ENCODE data around the gene PNPLA6. TPM values are rescaled to one million over a fixed set of nuclear protein-coding genes. Genes with fewer than 3 reads are reported as not detected.

PNPLA6 gene
- total and polyA plus RNA-seq, 9 of the 15 experiments (the other 6 are each of a cell fraction or from before 2014, with no cell fraction given), result 0.07 to 30.2 (median 8.3) TPM

GRCh38 chr19:7562646-7563393 lies 27.3 kb downstream of the PNPLA6 start (continued):
- TF ChIP-seq, protein P1, sequence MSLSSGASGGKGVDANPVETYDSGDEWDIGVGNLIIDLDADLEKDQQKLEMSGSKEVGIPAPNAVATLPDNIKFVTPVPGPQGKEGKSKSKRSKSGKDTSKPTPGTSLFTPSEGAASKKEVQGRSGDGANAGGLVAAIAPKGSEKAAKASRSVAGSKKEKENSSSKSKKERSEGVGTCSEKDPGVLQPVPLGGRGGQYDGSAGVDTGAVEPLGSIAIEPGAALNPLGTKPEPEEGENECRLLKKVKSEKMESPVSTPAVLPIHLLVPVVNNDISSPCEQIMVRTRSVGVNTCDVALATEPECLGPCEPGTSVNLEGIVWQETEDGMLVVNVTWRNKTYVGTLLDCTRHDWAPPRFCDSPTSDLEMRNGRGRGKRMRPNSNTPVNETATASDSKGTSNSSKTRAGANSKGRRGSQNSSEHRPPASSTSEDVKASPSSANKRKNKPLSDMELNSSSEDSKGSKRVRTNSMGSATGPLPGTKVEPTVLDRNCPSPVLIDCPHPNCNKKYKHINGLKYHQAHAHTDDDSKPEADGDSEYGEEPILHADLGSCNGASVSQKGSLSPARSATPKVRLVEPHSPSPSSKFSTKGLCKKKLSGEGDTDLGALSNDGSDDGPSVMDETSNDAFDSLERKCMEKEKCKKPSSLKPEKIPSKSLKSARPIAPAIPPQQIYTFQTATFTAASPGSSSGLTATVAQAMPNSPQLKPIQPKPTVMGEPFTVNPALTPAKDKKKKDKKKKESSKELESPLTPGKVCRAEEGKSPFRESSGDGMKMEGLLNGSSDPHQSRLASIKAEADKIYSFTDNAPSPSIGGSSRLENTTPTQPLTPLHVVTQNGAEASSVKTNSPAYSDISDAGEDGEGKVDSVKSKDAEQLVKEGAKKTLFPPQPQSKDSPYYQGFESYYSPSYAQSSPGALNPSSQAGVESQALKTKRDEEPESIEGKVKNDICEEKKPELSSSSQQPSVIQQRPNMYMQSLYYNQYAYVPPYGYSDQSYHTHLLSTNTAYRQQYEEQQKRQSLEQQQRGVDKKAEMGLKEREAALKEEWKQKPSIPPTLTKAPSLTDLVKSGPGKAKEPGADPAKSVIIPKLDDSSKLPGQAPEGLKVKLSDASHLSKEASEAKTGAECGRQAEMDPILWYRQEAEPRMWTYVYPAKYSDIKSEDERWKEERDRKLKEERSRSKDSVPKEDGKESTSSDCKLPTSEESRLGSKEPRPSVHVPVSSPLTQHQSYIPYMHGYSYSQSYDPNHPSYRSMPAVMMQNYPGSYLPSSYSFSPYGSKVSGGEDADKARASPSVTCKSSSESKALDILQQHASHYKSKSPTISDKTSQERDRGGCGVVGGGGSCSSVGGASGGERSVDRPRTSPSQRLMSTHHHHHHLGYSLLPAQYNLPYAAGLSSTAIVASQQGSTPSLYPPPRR (CRISPR knock-in tag; IDR thresholded peaks at IDR 0.05; ENCODE audit: borderline replicate concordance), result peak; percentile 93; the same call in 1 of the 2 replicates
- TF ChIP-seq NR2C2 (CRISPR knock-in tag; IDR thresholded peaks at IDR 0.05) (peak; percentile 92), NR2C2 (tag; IDR thresholded peaks at IDR 0.05) (0 out of 2 replicates have a peak, but pooled peaks have one; percentile 28), ZNF12 (CRISPR knock-in tag; IDR thresholded peaks at IDR 0.05) (peak; percentile 92), RFX5 (IDR thresholded peaks at IDR 0.05; ENCODE audit: low read depth, low read length) (peak; percentile 68), ZNF263 (CRISPR knock-in tag; IDR thresholded peaks at IDR 0.05; ENCODE audit: borderline replicate concordance) (peak; percentile 91), NUFIP1 (IDR thresholded peaks at IDR 0.05; ENCODE audit: partially characterized antibody) (no peak), ZNF696 (CRISPR knock-in tag; conservative IDR thresholded peaks at IDR 0.05) (no peak), IRF1 (CRISPR knock-in tag; IDR thresholded peaks at IDR 0.05; ENCODE audit: borderline replicate concordance) (peak; percentile 97; the same call in 1 of the 2 replicates), MTA3 (IDR thresholded peaks at IDR 0.05; ENCODE audit: borderline replicate concordance) (no peak), ETV5 (CRISPR knock-in tag; IDR thresholded peaks at IDR 0.05; ENCODE audit: low read depth) (peak; percentile 96), TAF9B (IDR thresholded peaks at IDR 0.05; ENCODE audit: partially characterized antibody) (no peak), CXXC5 (CRISPR knock-in tag; IDR thresholded peaks at IDR 0.05) (peak; percentile 61), GABPB2 (CRISPR knock-in tag; conservative IDR thresholded peaks at IDR 0.05) (no peak)
- TF ChIP-seq, protein P2, sequence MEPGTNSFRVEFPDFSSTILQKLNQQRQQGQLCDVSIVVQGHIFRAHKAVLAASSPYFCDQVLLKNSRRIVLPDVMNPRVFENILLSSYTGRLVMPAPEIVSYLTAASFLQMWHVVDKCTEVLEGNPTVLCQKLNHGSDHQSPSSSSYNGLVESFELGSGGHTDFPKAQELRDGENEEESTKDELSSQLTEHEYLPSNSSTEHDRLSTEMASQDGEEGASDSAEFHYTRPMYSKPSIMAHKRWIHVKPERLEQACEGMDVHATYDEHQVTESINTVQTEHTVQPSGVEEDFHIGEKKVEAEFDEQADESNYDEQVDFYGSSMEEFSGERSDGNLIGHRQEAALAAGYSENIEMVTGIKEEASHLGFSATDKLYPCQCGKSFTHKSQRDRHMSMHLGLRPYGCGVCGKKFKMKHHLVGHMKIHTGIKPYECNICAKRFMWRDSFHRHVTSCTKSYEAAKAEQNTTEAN (CRISPR knock-in tag; IDR thresholded peaks at IDR 0.05), result peak; percentile 94
- TF ChIP-seq, protein P3, sequence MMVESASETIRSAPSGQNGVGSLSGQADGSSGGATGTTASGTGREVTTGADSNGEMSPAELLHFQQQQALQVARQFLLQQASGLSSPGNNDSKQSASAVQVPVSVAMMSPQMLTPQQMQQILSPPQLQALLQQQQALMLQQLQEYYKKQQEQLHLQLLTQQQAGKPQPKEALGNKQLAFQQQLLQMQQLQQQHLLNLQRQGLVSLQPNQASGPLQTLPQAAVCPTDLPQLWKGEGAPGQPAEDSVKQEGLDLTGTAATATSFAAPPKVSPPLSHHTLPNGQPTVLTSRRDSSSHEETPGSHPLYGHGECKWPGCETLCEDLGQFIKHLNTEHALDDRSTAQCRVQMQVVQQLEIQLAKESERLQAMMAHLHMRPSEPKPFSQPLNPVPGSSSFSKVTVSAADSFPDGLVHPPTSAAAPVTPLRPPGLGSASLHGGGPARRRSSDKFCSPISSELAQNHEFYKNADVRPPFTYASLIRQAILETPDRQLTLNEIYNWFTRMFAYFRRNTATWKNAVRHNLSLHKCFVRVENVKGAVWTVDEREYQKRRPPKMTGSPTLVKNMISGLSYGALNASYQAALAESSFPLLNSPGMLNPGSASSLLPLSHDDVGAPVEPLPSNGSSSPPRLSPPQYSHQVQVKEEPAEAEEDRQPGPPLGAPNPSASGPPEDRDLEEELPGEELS (CRISPR knock-in tag; IDR thresholded peaks at IDR 0.05; ENCODE audit: borderline replicate concordance), result peak; percentile 98
- TF ChIP-seq, protein P4, sequence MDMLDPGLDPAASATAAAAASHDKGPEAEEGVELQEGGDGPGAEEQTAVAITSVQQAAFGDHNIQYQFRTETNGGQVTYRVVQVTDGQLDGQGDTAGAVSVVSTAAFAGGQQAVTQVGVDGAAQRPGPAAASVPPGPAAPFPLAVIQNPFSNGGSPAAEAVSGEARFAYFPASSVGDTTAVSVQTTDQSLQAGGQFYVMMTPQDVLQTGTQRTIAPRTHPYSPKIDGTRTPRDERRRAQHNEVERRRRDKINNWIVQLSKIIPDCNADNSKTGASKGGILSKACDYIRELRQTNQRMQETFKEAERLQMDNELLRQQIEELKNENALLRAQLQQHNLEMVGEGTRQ (CRISPR knock-in tag; IDR thresholded peaks at IDR 0.05), result peak; percentile 84
